GM19023 (cell line): ENCODE data around the gene NATD1.
"Not testable (repeated sequence)": the region's sequence is repeated elsewhere in the genome, so short reads cannot be mapped to it uniquely, and the experiment has no call there.

Experiments used
- ATAC-seq: cut with Tn5 transposase; IDR thresholded peaks from one replicate; pipeline ENCODE4 v1.9.1; 2021; ENCODE audit warnings: mild to moderate bottlenecking, moderate library complexity; ENCODE audit not compliant: unreplicated experiment

Gene NATD1

DNA sequence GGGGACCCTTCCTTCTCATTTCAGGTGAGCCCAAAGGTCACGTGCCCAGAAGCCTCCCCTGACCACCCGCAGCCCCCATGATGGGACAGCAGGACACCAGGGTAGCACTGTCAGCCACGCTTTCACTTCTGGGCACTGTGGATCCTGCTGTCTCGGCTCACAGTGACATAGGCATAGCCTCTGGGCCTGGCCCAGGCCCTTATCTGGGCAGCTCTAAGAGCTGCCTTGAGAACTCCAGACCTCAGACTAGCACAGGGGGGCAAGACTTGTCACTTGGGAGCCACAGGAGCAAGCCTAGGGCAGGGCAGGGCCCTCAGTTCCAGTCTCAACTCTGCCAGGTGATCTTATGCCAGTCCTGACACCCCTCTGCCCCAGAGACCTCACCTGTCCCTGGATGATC is 4.7 kb downstream of the NATD1 start:
- no peak for ATAC-seq

DNA sequence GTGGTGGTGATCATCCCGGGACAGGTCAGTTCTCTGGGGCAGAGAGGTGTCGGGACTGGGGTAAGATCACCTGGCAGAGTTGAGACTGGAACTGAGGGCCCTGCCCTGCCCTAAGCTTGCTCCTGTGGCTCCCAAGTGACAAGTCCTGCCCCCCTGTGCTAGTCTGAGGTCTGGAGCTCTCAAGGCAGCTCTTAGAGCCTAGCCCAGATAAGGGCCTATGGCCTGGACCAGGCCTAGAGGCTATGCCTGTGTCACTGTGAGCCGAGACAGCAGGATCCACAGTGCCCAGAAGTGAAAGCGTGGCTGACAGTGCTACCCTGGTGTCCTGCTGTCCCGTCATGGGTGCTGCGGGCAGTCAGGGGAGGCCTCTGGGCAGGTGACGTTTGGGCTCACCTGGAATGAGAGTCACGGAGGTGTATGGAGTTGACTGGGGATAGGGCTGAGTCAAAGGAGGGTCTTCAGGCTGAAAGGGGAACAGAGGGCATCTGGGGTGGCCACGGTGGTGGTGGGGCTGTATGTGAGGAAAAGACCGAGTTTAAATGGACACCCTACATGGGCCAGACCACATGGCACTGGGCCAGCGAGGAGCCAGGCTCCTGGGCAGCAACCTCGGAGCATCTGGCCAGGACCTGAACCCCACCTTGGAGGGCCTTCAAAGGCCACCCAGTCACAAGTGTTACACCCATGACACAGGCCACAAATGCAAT is 5.5 kb downstream of the NATD1 start:
- no peak for ATAC-seq

DNA sequence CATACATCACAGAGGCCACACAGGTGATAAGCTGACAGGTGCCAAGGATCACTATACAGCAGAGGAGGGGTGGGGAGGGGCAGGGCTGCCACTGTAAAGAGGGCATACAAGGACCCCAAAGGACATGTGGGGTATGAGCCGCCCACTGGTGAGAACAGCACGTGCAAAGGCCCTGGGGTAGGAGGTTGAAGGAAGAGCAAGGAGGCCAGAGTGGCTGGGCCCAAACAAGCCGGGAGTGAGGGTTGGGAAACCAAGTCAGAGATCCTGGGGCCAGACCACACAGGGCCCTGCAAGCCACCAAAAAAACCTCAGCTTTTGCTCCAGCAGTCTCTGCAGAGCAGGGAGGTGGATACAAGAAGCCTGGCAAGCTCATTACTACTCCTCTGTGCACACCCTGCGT is 6.5 kb downstream of the NATD1 start:
- ATAC-seq, result no peak

DNA sequence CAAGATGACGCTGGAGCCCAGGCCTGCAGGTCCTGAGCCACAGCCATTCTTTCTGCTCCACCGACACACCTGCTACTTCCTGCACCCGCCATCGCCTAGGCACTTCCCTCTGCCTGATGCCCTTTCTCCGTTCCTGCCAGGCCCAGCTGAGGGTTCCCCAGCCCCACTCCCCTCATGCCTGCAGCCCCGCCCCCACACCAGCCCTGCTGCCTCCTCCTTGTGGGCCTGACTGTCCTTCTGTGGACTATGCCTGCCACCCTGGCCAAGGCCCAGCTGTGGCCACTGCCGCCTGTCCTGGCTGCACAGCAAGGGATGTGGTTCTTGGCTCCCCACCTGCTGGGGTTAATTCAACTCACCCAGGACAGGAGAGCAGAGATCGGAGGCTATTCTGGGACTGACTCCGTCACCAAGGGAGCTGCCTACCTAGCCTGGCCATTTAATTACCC is 7.5 kb downstream of the NATD1 start:
- no peak for ATAC-seq

DNA sequence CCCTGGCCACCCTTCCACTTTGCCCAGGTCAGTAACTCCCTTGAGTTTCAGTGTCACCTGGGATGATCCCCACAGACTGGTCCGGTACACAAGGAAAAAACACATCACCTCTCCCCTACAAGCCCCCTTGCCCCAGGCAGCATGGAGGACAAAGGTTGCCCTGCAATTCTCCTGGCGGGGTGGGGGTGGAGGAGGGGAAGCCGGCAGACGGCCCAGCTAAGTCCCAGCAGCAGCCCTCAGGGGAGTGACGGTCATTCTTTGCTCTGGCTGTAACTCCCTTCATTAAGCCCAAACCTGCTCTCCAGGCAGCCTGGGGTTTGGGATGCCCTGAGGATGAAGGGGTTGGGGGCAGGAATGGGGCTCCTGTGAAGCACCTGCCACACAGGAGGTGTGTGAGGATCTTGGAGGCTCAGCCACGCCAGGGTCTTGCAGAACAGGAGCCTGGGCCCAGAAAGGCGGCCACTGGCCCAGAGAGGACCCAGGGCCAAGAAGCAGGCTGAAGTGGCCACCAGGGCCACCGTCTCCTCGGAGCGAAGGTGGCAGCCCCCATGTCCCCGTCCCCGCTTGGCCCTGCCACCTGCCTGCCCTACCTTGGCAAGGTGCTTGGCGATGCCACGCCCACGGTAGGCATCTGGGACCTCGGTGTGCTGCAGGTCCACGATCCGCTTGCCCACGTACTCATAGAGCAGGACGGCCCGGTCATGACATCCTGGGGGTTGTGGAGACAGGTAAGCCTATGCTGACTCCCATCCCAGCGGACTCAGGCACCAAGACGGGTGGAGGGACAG is 9.5 kb downstream of the NATD1 start:
- ATAC-seq, result no peak

DNA sequence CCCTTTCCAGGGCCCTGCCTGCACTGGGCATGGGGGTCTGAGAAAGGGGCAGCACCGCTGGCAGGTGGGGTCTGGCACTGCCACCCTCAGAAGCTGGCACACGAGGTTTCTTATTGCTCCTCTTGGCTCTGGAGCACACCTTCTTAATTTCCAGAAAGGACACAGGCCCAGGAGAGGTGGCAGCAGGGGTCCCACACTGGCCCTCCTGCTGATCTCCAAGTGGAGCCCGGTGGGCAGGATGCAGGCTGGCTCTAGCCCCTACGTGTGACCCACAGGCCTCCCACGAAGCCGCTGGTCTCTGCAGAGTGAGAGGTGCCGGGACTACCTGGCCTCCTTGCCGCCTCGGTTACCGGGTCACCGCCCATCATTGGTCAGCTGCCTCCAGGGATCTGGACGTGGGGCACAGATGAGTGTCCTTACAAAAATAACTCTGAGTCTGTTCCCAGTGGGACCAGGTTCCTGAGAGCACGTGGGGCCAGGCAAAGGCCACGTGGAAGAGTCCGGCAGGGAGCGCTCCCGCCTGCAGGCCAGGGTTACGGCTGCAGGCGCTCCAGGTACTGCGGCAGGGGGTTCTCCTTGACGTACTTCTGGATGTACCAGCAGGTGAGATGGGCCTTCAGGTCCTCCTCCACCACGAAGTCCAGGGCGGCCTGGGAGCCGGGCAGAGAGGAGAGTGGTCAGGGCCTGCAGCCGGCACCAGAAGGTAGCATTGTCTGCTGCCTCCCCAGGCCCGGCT is 10.3 kb downstream of the NATD1 start:
- ATAC-seq, result no peak

DNA sequence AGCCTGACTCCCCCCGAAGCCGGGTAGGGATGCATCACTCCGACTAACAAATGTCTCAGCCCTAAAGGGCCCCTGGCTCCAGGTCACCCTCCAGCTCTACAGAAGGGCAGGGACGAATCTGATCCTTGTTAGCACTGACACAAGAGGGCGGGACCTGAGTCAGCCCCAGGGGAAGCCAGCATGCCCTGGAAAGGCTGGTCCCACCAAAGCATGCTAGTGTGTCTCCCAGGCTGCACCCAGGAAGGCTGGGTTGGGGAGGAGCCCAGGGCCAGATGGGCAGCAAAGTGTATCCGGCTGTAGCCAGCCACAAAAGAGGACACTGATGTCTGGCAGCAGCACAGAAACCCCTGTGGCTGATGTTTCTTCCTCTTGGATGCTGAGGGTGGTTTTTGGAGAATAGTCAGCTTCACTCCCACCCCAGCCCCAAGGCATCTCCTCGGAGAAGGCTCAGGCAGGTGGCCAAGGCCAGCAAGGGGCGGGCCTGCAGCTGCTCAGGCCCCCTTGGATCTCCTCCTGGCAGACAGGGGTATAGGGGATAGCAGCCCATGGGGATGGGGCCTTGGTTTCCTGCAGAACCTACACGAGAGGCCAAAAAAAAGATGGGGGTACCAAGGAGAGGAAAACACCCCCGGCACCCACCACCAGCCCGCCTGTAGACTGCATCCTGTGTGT is 11.0 kb downstream of the NATD1 start:
- no peak for ATAC-seq

DNA sequence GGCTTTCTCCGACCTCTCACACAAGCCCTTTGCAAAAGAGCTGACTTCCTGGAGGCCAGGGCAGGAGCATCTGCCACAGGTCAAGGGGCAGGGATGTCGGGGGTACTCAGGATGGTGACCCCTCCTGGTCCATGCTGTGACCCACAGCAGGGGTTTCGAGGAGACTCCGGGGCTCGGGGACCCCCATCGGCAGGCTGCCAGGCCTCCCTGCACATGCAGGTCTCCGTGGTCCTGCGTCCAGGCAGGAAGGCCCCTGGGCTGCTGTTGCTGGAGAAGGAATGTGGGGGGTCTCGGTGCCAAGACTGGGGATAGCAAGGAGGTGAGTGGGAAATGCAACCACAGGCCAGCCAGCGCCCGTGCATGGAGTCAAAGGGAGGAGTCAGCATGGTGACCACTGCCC is 11.6 kb downstream of the NATD1 start:
- no peak for ATAC-seq

DNA sequence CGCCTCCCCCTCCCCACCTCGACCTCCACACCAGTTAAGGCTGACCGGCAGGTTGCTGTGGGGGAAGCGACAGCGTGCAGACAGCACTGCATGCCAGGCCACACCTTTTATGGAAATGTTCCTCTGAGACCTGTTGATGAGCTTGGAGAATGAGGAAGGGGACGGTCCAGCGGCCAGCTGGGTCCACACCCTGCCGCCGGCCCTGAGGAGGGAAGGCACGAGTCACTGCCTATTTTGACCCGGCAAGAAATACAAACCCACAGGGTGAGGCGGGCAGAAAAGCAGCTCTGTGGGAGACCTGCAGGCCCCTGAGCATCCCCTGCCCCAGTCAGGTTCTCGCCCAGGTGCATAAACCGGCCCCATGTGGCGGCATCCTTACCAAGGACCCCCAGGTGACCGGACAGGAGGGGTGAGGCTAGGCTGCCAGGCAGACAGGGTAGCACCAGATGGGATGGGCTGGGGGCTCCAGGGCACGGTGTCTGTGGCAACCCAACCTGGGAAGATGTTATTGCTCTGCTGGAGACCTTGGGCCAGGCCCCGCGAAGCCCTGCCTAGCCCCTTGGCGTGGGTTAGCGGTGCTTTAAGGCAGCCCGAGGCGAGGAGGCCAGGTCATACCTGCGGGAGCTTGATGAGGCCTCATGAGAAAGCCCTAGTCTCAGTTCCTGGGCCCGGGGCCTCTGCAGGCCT is 12.7 kb downstream of the NATD1 start:
- ATAC-seq, result no peak

DNA sequence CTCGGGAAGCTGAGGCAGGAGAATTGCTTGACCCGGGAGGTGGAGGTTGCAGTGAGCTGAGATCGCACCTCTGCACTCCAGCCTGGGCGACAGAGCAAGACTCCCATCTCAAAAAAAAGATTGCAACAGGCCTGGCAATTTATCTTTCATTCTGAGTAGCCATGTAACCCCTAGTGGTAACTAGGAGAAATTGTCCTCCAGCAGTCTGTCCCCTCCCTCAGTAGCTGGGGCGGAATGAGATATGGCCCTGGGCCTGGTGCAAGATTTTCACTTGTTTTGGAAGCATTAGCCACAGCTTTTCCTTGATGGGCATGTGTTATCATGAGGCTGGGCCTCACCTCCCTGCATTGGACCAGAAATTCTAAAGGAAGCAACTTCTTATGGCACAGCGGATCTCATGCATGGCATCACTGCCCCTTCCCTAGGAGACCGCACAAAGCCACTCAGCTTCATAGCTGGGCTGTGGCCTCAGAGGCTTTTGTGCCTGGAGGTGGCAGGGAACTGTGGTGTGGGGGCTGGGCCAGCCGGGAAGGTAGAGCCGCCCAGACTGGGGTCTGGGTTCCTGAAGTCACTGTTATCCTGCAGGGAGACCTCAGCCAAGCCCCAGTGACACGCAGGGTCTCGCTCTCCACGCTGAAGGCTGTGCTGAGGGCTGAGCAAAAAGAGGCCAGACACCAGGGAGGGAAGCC is 13.4 kb downstream of the NATD1 start:
- no peak for ATAC-seq

DNA sequence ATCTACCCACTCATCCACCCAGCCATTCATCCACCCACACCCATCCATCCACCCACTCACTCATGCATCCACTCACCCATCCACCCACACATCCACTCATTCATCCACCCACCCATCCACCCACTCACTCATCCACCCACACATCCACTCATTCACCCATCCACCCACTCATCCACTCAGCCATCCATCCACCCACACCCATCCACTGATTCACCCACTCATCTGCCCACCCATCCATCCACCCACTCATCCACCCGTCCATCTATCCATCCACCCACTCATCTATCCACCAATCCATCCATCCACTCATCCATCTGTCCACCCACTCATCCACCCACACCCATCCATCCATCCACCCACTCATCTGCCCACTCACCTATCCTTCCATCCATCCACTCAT is 17.3 kb downstream of the NATD1 start:
- no peak for ATAC-seq

DNA sequence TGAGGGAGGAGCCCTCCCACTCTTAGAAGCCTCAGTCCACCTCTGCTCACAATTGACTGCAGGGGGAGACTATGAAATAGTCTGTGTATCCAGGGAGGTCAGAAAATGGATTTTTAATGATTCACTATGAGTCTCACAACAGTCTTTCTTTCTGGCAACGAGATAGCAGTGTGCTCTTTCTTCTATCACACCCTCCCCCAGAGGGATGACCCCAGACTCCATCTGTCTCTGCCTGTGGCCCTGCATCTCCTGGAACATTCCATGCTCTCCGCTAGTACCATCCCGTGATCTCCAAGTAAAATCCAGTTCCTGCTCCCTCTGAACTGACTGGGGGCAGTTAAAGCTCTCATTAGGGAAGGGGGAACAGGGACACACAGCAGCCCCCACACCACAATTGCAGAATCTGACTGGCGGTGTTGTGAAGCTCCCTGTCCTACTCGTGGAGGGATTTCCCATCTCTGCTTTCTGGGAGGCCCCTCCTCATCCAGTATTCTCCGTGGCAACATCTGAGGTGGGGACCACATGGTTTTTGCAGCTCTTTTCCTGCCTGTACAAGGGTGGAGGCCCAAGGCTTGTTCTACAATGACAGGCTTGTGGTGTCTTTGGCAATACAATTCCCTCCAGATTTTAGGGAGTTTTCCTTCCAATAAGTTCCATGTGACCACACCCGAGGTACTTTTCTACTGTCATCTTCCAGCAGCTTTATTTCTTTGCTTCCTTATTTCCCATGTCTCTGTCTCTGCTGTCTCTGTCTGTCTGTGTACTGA is 19.4 kb downstream of the NATD1 start:
- ATAC-seq, result no peak

DNA sequence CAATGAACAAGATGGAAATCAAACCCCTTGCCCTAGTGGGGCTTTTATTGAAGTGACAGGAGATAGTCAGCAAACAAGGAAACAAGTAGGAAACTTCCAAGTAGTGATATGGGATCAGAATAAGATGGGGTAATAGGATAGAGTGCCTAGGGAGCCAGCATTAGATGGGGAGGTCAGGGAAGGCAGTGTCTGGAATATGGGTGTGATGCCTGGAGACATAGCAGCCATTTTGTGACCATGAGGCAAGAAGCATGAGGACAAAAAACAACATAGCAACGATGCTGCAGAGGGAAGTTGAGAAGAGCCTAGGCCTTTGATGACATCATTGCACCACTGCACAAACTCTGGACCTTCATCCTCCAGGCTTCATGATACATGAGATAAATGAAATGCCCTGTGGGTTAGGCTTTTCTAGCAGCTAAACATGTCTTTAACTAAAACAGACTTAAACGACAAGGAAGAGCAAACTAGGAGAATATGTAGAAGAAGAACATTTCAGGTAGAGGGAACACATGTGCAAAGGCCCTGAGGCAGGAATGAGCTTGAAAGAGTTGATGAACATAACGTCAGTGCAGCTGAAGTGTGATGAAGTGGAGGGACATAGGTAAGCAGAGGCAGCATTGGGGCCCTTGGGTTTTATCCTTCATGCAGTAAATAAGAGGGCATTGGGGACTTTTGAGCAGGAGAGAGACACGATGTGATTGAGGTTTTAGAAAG is 21.0 kb downstream of the NATD1 start:
- ATAC-seq, result no peak

DNA sequence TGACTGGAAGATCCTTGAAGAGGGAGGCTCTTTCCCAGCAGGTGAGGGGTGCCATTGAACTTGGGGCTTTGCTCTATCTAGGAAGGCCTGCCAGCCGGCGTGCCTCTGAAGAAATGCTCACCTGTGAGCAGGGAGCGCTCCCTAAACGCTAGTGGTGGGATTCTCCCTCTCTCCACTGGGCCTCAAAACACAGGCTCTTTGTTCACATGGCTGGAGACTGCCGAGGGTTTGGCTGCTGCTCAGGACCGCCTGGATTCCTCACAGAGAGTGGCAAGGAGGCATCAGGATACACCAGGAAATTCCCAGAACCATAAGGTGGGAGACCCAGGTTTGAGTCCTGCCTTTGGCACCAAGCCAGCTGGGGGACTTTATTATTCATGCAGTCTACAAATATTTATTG is 21.7 kb downstream of the NATD1 start:
- ATAC-seq, result no peak

DNA sequence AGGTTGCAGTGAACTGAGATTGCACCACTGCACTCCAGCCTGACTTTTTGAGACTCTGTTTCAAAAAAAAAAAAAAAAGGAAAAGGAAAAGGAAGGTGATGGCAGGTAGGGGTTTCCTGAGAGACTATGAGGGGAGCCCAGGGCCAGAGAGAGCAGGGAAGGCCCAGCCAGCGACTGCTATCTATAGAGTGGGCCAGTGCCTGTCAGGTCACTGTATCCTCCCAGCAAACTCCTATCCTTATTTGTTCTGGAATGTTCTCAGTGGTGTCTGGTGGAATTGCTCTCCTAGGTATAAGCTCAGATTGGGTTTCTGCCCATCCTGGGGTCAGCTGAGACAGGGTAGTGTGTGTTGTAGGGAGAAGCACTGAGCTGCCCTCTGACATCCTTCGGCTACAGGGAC is 24.4 kb downstream of the NATD1 start:
- no peak for ATAC-seq

DNA sequence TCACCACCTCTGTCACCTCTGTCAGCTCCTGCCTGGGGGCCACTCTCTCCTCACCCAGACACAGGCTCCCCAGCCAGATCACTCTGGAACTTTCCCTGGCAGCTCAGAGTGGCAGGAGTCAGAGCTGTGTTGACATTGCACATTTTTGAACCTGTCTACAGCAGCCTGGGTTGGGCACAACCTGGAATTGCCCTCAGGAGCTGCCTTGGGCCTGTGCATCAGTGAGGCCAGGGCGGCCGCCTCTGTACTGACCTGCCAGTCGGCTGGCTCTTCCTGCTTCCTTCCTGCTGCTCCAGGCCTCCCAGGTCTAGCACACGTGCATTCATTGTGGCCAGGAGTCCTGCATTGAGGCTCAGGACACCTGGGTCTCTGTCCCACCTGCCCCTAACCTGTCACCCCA is 25.1 kb downstream of the NATD1 start:
- ATAC-seq, result no peak

DNA sequence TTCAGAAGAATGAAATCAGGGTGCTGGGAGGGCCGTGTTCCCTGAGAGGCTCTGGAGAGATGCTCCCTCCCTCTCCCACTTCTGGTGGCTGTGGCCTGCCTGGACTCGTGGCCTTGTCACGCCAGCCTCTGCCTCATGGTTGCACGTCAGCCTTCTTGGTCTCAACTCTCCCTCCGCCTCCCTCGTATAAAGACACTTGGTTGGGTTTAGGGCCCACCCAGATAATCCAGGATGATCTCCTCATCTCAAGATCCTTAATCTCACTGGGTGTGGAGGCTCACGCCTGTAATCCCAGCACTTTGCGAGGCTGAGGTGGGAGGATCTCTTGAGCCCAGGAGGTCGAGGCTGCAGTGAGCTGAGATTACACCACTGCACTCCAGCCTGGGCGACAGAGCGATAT is 25.9 kb downstream of the NATD1 start:
- not testable (repeated sequence) for ATAC-seq

DNA sequence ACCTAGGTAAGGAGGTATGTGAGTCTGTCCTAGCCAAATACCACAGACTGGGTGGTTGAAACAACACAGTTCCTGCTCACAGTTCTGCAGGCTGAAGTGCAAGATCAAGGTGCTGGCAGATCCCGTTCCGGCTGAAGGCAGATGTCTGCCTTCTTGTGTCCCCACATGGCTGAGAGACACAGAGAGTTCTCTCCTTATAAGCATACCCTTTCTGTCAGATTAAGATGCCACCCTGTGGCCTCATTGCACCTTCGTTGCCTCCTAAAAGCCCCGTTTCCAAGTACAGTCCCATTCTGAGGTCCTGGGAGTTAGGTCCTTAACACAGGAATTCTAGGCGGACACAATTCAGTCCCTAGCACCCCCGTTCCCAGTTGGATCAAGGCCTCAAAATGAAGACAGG is 30.1 kb downstream of the NATD1 start:
- no peak for ATAC-seq
